HG03460 (cell line): ENCODE measurements around the gene TUBA3E.
"Not testable (repeated sequence)": the region's sequence is repeated elsewhere in the genome, so short reads cannot be mapped to it uniquely, and the experiment has no call there.

ENCODE experiments used
- ATAC-seq: cut with Tn5 transposase; IDR thresholded peaks from one replicate; pipeline ENCODE4 v1.9.1; 2021; ENCODE audit not compliant: unreplicated experiment

Gene TUBA3E

DNA sequence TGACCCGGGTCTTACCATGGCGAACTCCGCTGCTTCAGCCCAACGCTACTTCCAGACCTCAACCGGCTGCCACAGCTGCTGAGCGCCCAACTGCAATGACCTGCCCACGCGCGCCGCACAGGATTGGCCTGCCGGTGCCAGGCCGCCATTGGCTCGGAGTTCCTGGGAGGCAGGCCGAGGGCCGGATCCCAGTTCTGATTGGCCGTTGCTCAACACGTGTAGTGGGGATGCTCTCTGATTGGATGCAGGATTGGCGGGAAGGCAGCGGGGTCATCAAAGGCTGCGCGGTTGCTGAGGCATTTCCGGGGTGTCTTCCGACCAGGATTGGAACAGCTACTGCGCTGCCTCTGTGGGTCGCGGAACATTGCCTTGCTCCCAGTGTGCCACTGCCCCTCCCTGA lies at the start of gene TUBA3E:
Gene TUBA3E (minus strand): TSS at position 97 of the 400 bp plus-strand sequence. CDS start 79 bp downstream, at position 18.
- no peak for ATAC-seq

DNA sequence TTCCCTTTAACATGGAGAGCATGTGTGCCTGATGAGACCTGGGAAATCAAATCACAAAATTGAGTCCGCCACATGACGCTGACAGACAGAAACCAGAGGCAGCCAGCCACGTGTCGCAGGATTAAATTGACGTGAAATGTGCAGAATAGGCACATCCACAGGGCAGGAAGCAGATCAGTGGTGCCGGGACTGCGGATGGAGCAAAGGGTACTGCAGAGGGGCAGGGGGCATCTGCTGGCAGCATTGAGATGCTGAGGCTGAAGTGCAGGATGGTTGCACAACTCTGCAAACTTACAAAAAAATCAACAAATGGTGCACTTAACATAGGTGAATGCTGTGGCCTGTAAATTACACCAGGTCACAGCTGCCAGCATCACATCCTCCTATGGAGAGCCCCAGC lies 48.2 kb upstream of the TUBA3E start:
- no peak for ATAC-seq

DNA sequence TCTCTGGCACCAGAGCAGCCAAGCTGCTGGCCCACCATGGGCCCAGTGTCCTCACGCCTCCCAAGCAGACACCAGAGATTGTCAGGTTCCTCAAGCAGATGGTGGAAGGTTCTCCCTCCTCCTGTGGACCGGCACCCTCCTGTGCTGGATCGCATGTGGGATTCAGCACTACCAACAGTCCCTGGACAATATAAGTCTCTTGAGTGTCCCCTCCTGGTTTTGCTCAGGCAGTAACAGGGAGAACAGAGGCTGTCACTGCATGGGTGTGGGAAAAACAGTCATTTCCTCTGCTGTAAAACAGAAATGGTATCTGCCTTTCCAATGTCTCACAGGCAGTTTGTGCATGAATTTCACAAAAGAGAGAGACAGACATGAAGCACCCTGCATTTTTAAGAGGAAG lies 47.7 kb upstream of the TUBA3E start:
- no peak for ATAC-seq

DNA sequence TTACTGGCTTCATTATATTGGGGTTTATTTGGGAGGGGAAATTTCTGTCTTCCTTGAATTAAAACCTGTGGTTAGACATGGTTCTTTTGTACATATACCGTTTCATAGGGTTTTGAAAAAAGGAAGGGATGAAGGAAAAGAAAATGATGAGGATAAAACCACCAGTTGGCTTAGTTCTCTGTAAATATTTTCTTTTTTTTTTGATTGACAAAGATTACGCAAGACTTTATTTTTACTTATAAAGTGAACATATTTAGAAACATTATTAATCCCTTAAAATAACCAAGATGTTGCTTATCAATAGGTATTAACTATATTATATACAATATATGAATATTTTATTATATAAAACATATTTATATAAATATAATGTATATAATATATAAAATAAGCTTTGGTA lies 45.1 kb upstream of the TUBA3E start:
- ATAC-seq = no peak

DNA sequence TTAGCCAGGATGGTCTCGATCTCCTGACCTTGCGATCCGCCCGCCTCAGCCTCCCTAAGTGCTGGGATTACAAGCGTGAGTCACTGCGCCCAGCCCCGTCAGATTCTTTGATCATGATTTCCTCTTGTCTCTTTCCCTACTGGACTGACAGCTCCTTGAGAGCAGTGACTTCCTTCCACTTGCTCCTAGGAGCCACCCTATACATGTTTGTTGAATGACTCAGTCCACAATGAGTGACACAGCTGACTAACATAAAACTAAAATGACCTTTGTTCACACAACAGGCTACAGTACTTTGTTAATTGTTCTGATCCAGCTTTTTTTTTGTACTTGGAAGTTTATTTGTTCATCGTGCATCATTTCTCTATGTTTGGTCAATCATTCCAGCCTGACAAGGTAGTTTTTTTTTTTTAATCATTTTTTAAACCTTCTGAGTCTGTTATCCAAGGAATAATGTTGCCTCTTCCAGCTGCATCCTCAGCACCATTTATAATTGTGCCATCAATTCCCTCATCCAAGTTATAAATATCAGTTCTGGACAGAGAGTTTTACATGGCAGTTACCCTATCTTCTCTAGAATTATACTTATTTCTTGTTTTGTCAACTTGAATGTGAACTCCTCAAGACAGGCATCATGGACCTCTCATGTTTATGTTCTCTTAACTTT lies 42.9 kb upstream of the TUBA3E start:
- no peak for ATAC-seq

DNA sequence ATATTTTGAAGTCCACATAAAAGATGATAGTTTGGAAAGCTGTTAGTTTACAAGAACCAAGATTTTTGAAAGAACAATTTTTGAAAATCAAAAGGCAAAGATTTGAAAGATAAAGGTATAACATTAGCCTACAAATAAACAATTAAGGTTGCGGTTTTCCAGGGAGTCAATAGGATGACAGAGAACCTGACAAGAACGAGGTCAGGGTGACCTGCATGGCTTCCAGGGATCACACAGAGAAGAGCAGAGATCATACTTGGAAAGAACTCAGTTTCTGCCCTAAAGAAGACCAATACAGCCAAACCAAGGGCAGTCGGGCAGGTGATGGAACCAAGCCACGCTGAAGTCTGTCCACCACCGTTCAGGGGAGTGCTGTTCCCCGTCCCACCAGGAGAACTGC lies 41.3 kb upstream of the TUBA3E start:
- ATAC-seq = not testable (repeated sequence)

DNA sequence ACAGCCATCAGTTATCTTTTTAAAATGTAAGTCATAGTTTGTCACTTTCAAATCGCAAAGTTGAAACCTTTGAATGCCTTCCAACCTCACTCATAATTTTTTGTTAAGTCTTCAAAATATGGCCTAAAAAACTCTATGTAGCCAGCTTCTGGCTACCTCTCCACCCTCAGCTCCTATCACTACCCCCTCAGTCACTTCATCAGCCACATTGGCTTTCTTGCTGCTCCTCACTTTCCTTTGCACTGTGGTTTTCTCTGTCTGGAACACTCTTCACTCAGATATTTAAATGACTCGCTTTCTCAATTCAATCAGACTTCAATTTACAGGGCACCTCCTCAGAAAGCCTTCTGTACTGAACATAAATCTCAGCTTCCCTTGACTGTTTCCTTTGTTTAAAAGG lies 34.8 kb upstream of the TUBA3E start:
- not testable (repeated sequence) for ATAC-seq

DNA sequence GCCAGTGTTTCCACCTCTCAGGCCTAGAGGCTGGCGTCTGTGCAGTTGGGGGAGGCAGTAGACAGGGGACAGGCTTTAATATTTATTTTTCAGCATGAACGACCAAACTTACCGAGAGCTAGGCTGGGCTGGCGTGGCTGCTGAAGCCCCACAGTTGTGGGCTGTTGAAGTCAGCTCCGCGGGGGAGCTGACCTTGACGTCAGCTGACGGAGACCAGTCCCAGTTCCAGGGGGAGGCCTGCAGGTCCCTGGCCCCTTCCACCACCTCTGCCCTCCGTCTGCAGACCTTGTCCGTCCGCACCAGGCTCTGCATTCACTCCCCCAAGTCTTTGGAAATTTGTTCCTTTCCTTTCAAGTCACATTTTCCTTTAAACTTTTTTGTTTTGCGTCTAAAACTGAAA lies 33.4 kb upstream of the TUBA3E start:
- ATAC-seq = no peak

DNA sequence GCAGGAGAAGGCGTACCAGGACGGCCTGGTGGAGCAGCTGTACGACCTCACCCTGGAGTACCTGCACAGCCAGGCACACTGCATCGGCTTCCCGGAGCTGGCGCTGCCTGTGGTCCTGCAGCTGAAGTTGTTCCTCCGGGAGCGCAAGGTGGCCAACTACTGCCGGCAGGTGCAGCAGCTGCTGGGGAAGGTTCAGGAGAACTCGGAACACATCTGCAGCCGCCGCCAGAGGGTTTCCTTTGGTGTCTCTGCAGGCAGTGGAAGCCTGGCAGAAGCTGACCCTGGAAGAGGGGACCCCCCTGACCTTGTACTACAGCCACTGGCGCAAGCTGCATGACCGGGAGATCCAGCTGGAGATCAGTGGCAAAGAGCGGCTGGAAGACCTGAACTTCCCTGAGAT lies 32.7 kb upstream of the TUBA3E start:
- not testable (repeated sequence) for ATAC-seq

DNA sequence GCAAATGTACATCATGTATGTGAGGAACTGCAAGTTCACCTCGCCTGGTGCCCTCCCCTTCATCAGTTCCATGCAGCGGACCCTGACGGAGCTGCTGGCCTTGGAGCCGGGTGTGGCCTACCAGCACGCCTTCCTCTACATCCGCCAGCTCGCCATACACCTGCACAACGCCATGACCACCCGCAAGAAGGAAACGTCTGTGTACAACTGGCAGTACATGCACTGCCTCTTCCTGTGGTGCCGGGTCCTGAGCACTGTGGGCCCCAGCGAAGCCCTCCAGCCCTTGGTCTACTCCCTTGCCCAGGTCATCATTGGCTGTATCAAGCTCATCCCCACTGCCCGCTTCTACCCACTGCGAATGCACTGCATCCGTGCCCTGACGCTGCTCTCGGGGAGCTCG lies 32.1 kb upstream of the TUBA3E start:
- ATAC-seq = not testable (repeated sequence)

DNA sequence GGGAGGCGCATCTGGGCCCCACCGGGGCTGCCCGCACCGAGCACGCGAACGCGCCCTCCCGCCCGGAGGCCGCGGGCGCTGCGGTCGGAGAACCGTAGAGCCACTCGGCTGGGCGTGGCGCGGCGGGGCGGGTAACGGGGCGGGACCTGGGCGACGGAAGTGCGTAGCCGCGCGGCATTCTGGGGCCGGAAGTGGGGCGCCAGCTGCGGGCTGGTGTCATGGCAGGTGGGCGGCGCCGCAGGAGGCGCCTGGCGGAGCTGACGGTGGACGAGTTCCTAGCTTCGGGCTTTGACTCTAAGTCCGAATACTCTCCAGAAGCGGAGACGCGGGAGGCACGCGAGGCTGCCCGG lies 30.9 kb upstream of the TUBA3E start:
- not testable (repeated sequence) for ATAC-seq

DNA sequence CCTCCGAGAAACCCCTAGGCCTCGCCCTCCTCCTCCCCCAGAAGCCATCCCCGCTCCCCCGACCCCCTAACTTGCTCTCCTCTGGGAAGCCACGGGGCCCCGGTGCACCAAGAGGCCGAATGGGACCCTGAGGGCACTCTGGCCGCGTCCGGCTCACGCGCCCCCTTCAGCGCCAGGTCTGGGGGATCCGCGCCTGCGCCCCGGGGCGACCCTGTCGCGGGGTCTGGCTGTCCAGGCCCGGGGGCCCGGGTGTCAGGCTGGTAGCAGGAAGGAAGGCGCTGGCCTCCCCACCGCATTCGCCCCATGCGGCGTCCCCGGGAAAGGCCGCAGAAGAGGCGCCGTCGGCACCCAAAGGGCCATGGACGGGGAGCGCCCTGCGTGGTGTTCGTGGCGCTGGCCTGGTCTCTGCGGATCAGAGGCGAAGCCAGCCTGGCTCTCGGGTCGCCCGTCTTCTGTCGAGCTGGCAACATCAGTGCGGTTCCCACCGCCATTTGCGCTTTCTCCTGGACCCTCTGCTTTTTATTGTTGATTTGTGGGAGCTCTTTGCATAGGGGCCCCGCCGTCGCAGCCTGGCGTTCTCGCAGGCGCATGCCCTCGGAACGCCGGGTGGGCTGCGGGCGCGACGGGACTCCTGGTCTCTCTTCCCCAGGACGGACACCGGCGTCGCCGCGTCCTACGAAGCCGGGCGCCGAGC lies 30.4 kb upstream of the TUBA3E start:
- not testable (repeated sequence) for ATAC-seq

DNA sequence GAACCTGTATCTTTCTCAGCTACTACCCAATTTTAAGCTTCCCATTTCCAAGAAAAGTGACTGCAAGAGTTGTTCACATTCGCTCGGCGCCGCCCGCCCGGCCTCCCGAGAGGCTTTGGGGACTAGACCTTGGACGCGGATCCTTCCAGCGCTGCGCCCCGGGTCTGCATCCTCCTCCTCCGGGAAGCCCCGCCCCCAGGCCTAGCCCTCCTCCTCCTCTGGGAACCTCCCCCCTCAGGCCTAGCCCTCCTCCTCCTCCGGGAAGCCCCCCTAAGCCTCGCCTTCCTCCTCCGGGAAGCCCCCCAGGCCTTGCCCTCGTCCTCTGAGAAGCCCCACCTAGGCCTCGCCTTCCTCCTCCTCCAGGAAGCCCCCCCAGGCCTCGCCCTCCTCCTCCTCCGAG lies 29.8 kb upstream of the TUBA3E start:
- ATAC-seq = not testable (repeated sequence)

DNA sequence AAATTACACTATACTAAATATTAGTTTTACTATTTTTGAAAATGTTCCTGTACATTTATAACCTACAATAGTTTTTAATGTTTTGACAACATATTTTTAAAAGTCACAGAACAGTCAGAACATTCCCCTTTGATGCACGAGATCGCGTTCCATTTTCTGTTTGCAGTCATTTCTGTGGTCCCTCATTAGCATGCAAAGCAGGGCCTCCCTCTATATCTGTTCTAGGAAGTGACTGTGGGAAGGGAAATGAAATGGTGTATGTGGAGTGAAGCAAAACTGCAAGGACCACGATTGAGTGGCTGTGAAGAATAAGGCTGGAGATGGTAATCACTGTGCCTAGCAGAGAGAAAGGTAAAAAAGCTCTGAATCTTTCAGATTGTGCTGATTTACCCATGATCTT lies 24.3 kb upstream of the TUBA3E start:
- peak; percentile 86 for ATAC-seq

DNA sequence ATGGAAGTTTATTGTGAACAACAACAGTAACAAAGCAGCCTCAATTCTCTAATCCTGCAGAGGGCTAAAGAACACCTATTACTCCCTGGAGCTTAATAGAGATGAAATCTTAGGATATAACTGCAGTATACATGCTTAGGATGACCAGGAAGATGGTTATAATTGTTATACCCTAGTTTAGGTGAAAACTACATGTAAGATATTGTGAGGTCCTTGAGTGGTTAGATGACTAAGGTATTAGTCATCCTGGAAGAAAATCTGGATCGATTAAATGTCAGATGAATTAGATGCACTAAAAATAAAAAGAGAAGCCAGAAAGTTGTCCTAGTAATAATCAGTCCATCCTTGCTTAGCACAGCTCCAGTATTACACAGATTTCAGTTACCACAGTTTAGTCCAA lies 22.3 kb upstream of the TUBA3E start:
- ATAC-seq = not testable (repeated sequence)

DNA sequence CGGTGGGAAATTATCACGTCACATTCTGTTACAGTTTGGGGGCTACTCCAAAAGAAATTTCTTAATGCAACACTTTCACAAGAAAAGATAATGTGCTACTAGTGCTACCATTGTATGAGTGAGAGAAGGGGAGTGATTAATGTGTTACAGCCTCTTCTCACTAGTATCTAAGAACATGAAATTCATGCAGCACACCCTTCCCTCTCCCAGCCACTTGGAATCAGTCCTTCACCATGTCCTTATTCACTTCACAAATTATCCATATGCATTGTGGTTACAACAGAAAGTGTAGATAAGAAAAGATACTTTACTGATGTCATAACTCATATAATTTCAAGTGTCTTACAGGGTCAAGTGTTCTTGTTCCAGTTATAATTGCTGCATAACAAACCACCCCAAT lies 20.9 kb upstream of the TUBA3E start:
- not testable (repeated sequence) for ATAC-seq

DNA sequence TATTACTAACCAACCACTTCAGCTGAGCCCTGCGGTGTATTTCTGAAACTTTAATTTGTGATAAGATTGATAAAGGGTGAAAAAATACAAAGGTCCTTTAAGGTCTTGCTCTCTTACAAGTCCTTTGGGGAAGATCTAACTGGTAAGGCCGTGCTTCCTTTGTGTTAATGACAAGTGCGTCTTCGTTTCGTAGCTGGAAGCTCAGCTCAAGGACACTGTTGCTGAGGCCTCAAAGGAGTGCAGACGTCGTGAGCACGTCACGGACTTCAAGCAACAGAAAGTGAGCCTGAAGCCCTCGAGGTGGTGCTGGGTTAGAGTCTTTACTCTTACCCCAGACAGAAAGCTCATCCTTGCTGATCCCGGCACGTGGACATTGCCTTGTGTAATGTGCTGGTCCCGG lies 8.8 kb upstream of the TUBA3E start:
- ATAC-seq = not testable (repeated sequence)

DNA sequence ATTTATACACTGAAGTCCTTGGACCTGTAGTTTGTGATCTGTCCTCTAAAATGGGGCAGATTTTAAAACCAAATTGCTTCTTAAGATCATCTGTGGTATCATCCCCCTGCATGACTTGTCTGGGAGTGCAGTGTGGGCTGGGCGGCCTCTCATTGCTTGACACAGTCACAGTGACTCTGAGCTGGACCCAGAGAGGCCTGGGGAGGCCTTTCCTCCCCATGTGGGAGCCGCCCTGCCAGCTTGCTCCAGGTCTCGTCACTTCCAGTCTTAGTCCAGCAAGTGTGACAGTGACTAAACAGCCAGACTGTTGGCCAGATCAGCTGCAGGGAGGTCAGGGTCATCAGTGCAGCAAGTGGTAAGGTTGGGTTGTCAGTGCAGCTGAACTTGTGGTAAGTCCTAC lies 4.9 kb upstream of the TUBA3E start:
- not testable (repeated sequence) for ATAC-seq

DNA sequence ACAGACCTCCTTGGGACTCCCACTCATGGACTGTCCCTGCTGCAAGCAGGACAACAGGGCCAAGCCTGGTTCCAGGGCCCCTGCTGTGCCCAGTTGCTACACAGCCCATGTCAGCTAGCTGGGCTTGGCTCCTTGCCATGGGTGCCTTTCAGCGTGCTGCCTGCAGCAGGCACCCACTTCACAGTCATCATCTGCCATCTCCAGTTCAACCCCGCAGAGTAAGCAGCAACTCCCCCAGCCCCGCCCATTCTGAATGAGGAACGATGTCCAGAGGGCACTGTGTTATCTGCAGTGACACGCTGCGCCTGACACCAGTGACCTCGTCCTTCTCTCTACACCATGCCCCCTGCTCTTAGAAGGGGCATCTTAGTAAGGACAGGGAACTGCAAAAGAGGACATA lies 4.3 kb upstream of the TUBA3E start:
- not testable (repeated sequence) for ATAC-seq

DNA sequence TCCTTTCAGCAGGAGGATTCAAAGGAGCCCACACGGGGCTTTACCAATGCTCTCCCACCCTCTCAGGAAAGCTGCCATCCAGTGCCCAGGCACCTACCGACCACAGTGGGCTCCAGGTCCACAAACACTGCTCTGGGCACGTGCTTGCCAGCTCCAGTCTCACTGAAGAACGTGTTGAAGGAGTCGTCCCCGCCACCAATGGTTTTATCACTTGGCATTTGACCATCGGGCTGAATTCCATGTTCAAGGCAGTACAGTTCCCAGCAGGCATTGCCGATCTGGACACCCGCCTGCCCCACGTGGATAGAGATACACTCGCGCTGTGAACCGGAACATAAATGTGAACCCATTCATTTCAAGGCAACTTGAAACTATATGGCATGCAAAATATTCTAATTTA lies 2.2 kb downstream of the TUBA3E start:
- ATAC-seq = not testable (repeated sequence)

DNA sequence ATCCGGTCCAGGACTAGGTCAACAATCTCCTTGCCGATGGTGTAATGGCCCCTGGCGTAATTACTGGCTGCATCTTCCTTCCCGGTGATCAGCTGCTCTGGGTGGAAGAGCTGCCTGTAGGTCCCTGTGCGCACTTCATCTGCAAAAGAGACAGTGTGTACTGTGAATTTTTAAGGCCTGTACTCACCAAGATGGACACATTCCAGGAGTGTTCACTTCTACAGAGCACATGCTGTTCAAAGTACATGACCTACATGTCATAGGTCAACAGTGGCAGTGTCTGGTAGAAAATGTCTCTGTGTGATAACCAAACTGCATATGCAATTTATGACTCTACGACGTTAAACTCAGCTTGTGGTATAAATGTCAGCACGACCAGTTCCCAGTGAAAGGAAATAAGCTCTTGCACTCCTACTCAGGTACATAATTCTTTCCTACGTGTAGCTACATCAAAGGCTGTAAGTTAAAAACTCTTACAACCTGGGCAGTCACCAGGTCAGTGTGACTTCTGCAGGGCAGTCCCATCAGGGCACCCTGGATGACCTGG lies 3.1 kb downstream of the TUBA3E start:
- not testable (repeated sequence) for ATAC-seq

DNA sequence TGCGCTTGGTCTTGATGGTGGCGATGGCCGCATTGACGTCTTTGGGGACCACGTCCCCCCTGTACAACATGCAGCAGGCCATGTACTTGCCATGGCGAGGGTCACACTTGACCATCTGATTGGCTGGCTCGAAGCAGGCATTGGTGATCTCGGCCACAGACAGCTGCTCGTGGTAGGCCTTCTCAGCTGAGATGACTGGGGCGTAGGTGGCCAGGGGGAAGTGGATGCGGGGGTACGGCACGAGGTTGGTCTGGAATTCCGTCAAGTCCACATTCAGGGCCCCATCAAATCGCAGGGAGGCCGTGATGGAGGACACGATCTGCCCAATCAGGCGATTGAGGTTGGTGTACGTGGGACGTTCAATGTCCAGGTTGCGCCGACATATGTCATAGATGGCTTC lies 4.4 kb downstream of the TUBA3E start:
- not testable (repeated sequence) for ATAC-seq
